Hematopoietic multipotent progenitor cell treated with erythropoietin and hydrocortisone succinate and interleukin-3 and kit ligand, for 8 days (in vitro differentiated cells): ENCODE measurements around the gene EXOC4.
"Not testable (repeated sequence)": the region's sequence is repeated elsewhere in the genome, so short reads cannot be mapped to it uniquely, and the experiment has no call there.

ENCODE experiments used
- DNase-seq: peaks from one replicate; pipeline ENCODE4 v3.0.0-alpha.2; 2015

EXOC4 gene

DNA sequence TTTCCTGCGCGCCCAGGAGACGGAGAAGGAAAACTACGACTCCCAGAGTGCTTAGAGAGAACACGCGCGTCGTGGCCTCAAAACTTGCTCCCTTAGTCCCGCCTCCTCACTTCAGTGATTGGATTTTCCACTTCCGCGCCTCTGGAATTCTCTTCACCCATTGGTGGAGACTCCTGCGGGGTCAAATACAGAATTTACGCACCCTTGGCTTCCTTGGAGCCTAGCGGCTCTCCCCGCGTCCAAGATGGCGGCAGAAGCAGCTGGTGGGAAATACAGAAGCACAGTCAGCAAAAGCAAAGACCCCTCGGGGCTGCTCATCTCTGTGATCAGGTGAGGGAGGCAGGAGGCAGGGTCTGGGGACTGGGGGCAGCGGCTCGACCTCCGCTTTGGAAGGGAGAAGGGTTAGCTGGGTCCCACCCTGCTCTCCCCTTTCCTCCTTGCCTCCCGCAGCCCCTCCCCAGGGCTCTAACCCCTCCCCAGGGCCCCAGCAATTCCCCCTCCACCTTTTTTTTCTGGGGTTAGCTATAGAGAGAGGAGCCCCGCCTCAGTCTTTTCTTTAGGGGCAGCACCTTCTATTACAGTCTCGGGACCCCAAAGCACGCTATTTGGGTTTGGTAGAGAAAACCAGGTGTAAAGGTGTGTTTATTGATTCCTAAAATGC lies at the start of gene EXOC4:
TSS of gene EXOC4 (plus strand) at position 221 of the 661 bp plus-strand sequence.
- peak; percentile 99 for DNase-seq

DNA sequence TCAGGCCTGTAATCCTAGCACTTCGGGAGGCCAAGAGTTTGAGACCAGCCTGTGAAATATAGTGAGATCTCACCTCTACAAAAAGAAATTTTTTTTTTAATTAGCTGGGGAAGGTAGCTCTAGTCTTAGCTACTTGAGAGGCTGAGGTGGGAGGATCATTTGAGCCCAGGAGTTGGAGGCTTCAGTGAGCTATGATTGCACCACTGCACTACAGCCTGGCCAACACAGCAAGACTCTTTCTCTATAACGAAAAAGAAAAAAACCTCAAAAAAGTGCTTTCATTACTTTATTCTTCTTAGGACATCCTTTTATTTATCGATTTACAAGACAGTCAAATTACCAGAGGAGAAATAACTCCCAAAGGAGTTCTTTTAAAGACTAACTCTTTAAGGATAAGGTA lies 49.4 kb upstream of the EXOC4 start:
- no peak for DNase-seq

- peak; percentile 52 for DNase-seq
Observed at GRCh38 chr7:133207687-133208086, 45.2 kb upstream of the EXOC4 start.

DNA sequence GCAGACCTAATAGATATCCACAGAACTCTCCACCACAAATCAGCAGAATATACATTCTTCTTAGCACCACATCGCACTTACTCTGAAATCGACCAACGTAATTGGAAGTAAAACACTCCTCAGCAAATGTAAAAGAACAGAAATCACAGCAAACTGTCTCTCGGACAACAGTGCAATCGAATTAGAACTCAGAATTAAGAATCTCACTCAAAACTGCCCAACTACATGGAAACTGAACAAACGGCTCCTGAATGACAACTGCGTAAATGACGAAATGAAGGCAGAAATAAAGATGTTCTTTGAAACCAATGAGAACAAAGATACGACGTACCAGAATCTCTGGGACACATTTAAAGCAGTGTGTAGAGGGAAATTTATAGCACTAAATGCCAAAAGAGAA lies 42.1 kb upstream of the EXOC4 start:
- not testable (repeated sequence) for DNase-seq

DNA sequence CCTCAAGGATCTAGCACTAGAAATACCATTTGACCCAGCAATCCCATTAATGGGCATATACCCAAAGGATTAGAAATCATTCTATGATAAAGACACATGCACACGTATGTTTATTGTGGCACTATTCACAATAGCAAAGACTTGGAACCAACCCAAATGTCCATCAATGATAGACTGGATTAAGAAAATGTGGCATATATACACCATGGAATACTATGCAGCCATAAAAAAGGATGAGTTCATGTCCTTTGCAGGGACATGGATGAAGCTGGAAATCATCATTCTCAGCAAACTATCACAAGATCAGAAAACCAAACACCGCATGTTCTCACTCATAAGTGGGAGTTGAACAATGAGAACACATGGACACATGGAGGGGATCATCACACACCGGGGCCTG lies 39.1 kb upstream of the EXOC4 start:
- DNase-seq = not testable (repeated sequence)

- no peak for DNase-seq
Observed at GRCh38 chr7:133217773-133218172, 35.1 kb upstream of the EXOC4 start.

GRCh38 chr7:133230591-133231194 lies 22.2 kb upstream of the EXOC4 start:
- peak; percentile 67 for DNase-seq

DNA sequence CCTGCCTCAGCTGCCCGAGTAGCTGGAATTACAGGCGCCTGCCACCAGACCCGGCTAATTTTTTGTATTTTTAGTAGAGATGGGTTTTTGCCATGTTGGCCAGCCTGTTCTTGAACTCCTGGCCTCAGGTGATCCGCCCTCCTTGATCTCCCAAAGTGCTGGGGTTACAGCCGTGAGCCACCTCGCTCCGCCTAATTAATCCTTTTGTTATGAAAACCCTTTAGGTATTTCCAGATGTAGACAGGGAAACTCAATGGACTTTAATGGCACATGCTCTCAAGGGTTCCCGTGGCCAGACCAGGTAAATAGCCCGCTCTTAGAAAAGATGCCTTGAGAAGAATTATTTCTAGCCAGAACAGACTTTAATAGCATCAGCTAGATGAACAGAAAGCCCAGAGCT lies 19.7 kb upstream of the EXOC4 start:
- DNase-seq = no peak

DNA sequence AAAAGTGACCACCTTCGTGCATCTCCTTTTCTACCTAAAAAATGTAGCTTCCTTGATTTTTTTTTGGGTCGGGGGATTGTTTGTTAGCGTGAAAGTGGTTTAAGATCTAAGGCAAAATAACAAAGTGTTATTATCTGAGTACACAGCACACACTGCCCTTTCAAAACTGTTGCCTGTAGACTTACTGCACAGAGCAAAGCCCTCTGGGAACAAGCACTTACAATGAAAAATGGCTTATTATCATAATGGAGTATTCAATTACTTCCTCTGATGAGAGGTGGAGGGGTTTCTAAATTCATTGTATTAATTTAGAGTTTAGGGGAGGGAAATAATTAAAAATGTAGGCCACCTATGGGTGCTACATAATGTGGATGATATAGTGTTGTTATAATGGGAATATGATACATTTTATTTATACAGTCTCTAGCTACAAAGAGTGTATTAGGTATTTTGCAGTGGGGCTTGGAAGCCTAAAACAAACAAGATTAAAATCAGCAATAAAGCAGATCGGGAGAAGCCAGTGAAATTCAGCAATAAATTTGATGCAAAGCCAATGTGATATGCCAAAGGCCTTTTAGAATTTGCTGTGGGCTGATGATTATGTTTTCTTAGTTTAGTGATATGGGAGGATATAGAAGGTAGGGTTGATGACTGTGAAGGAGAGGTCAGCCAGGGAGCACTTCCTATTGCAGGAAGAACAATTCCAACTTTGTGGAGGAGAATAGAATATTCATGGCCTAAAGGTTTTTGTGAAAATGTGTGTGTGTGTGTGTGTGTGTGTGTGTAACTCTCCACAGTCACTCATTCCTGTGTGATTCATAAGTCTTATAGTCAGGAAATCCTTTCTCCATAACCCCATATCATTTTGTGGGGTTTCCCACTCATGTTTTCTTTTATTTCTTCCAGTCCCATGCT lies 17.7 kb upstream of the EXOC4 start:
- DNase-seq = no peak

DNA sequence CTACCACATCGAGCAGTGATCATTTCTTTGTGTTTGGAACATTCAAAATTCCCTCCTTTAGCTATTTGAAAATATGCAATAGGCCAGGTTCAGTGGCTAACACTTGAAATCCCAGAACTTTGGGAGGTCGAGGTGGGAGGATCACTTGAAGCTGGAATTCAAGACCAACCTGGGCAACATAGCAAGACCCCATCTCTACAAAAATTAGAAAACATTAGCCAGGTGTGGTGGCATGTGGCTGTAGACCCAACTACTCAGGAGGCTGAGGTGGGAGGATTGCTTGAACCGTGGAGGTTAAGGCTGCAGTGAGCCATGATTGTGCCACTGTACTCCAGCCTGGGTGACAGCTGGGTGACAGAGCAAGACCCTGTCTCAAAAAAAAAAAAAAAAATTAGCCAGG lies 15.3 kb upstream of the EXOC4 start:
- no peak for DNase-seq

GRCh38 chr7:133240302-133240701 lies 12.6 kb upstream of the EXOC4 start:
- DNase-seq = no peak

DNA sequence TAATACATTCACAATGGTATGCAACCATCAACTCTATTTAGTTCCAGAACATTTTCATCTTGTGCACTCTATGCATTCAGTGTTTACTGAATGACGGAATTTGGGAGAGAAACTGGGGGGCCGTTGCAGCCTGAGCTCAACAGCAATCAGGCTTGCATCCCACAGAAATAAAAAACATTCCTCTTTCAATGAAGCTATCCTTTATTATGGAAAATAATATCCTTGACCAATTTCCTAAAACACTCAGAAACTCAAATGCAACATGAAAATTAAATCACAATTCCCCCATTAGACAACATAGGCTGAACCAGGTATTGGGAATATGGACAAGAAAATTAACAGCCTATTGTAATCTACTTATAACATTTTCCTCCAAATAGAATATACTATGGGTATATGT lies 6.3 kb upstream of the EXOC4 start:
- no peak for DNase-seq

DNA sequence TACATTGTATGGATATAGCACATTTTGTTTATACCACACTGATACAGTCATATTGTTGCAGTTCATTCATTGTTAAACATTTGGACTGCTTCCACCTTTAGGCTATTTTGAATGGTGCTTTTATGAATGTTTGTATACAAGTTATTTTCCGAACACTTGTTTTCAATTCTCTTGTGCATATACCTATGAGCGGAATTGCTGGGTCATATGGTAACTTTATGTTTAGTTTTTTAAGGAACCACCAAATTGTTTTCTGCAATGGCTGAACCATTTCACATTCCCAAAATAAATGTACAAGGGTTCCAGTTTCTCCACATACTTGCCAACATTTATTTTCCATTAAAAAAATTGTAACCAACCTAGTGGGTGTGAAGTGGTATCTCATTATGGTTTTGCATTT lies 4.0 kb upstream of the EXOC4 start:
- DNase-seq = no peak

GRCh38 chr7:133252506-133252857 lies 396 bp upstream of the EXOC4 start:
- no peak for DNase-seq

- peak; percentile 29 for DNase-seq
Observed at GRCh38 chr7:133253519-133253875, 619 bp downstream of the EXOC4 start.

DNA sequence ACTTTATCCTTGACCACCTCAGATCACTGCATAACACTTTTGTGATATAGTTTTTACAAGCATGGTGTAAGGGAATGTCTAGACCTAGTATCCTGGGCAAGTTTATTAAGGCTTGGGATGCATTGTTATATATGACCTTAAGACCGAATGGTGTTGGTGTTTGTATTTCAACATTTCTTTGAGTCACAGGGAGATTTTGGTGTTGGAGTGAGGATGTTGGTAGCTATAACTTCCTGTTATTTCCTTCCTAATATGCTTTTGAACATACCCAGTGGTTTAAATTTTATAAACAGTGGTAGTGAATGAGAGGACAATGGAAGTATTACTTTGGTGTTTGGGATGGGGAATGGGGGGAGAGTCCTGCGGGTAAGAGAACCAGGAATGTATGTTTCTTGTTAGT lies 2.6 kb downstream of the EXOC4 start:
- no peak for DNase-seq

DNA sequence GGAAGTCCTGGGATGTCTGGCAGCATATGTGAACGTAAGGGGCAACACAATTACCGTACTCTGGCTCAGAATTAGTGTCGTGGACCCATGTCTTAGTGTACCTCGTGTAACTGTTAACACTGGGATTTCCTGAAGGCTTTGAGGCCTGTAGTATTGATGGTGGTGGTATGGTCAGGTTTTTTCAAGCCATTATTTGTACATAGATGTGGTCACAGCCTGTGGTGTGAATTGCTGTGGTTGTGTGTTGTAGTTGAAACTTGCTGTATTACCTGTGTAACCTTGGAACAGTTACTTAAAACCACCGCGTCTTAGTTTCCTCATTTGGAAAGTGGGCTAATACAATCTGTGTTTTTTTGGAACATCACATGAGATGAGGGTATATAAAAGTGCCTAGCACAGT lies 5.3 kb downstream of the EXOC4 start:
- no peak for DNase-seq

- DNase-seq = peak; percentile 6
Observed at GRCh38 chr7:133265821-133266220, 12.9 kb downstream of the EXOC4 start.

- DNase-seq = no peak
Observed at GRCh38 chr7:133268355-133268754, 15.5 kb downstream of the EXOC4 start.

DNA sequence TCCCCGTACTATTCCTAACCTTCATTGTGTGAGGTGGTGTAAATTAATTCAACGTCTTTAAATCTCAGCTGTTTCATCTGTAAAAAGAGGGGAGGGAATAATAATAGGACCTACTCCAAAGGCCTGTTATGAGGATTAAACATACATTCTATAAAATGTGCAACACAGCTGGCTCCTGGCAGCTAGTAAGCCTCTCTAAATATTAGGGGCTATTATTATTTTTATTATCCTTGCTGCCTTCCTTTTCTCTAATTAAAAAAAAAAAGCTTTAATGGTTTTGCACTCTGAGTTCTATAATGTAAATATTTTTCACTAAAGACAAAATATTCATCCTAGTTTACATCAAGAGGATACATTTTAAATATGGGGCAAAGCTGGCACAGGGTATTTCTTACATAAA lies 19.5 kb downstream of the EXOC4 start:
- no peak for DNase-seq

DNA sequence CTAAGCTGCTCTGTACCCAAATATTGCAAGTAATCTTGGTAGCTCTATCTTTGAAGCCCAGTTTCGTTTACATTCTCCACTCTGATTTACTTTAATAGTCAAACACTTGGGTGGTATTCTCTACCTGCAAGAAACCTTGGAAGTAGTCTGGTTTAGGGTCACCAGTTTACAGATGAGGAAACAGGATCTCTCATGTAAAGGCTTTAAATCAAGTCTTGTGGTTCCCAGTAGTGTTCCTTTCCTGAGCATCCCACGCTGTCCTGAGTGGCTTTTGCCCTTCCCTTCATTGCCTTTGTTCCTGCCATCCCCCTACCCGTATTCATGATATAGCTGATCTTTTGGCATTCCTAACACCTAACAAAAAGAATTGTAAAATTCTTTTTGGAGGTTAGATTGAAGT lies 20.3 kb downstream of the EXOC4 start:
- no peak for DNase-seq

DNA sequence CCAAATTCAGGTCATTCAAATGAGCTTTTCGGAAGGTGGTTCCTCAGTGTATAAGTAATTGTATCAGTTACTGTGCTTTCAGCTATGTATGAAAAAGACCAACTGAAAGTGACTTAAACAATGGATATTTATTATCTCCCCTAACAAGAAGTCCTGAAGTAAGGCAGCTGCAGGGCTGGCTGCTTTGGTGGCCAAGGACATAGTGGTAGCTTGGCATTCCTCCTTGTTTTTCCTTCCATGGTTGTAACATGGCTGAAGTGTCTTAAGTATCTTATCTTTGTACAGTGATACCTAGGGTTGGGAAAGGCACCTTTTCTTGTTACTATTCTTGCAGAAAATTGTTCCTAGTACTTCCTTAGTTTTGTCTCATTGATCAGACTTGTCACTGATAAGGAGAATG lies 21.4 kb downstream of the EXOC4 start:
- no peak for DNase-seq

- no peak for DNase-seq
Observed at GRCh38 chr7:133275008-133275407, 22.1 kb downstream of the EXOC4 start.

GRCh38 chr7:133275446-133276095 lies 22.7 kb downstream of the EXOC4 start:
- DNase-seq = no peak
